ENCODE data around the gene NAPB. TPM values are rescaled to one million over a fixed set of nuclear protein-coding genes. Genes with fewer than 3 reads are reported as not detected.

Gene NAPB
- total and polyA plus RNA-seq, 2 of the 8 experiments (the other 6 are each of a cell fraction or from before 2014, with no cell fraction given) = 6.2 to 12.3 TPM

GRCh38 chr20:23441850-23442313, 20.6 kb upstream of the NAPB start:
- 34% methylated on average over 8 of the region's 8 CpGs; no CpG with 5 or more reads in 1 of the 2 experiments for WGBS, 2 experiments (ENCODE audit: extremely low coverage in 1 of 2, insufficient coverage in 1 of 2, insufficient read length in 1 of 2, insufficient replicate concordance in 2 of 2, low coverage in 1 of 2, low lambda C conversion rate in 2 of 2, missing lambda C conversion rate in 1 of 2)
- H3K79me2 ChIP-seq (ENCODE audit: control insufficient read depth in 1 of 2, insufficient read depth in 2 of 2, low read length in 2 of 2) = no peaks in the 10 kb centered on the region
- H4K91ac ChIP-seq (replicated peaks; ENCODE audit: insufficient read length, low read length) = no peak overlapping the region
- ChIA-PET CTCF (ENCODE audit: partially characterized antibody) (interaction anchor here (0.6 to 18.9 kb wide), 35 partner anchors 8 to 930 kb away, joined by 3 to 328 read pairs (median 4); partner anchors contain the start of genes CST11, CST3, CST9 and CST9L), POLR2A (ENCODE audit: partially characterized antibody) (interaction anchor here (1.5 to 1.8 kb wide), 2 partner anchors 20 to 39 kb away, joined by 3 to 4 read pairs; no protein-coding TSS in a partner anchor)
- H2BK5ac ChIP-seq (ENCODE audit: low read depth, low read length) = 0 out of 2 replicates have a peak overlapping the region, but pooled peaks have one; percentile 86
- peak overlapping the region; percentile 62; the same call in 1 of the 2 replicates for H2AFZ ChIP-seq (ENCODE audit: low read length)
- H3K9me3 ChIP-seq (ENCODE audit: insufficient read depth in 2 of 2, low read depth in 1 of 2, low read length in 1 of 2) = no peaks in the 10 kb centered on the region
- FAIRE-seq (peak; percentile 100), DNase-seq (ENCODE audit: low read depth in 1 of 2, low spot score in 2 of 2) (peak; percentile 88 to 93)
- H2AK5ac ChIP-seq (ENCODE audit: low read depth, low read length) = no peak overlapping the region
- H4K20me1 ChIP-seq (replicated peaks in 1 of 2; ENCODE audit: control insufficient read depth in 1 of 2, insufficient read depth in 2 of 2, low read length in 2 of 2) = no peaks in the 10 kb centered on the region
- H3K4me3 ChIP-seq (ENCODE audit: extremely low read depth in 1 of 4, insufficient read depth in 2 of 4, low read depth in 3 of 4, low read length in 4 of 4) = no peak overlapping the region
- H3K4me1 ChIP-seq (replicated peaks in 1 of 4; ENCODE audit: control insufficient read depth in 3 of 4, insufficient read depth in 4 of 4, low read length in 3 of 4) = no peaks in the 10 kb centered on the region; a peak in 1 of 7 replicates
- H3K56ac ChIP-seq (replicated peaks; ENCODE audit: insufficient read length, low read depth, low read length) = no peak overlapping the region
- H3K27me3 ChIP-seq (replicated peaks in 1 of 4; ENCODE audit: control insufficient read depth in 3 of 4, extremely low read depth in 1 of 4, insufficient read depth in 3 of 4, low read length in 3 of 4) = no peaks in the 10 kb centered on the region
- no peak overlapping the region for H2BK120ac ChIP-seq (replicated peaks; ENCODE audit: low read depth, low read length)
- no peak overlapping the region for H2BK12ac ChIP-seq (ENCODE audit: low read depth, low read length)
- no peak overlapping the region for H3K4ac ChIP-seq (replicated peaks; ENCODE audit: insufficient read length, low read depth, low read length)
- no peak overlapping the region for H4K5ac ChIP-seq (ENCODE audit: insufficient read length, low read depth, low read length)
- TF ChIP-seq, protein P1, sequence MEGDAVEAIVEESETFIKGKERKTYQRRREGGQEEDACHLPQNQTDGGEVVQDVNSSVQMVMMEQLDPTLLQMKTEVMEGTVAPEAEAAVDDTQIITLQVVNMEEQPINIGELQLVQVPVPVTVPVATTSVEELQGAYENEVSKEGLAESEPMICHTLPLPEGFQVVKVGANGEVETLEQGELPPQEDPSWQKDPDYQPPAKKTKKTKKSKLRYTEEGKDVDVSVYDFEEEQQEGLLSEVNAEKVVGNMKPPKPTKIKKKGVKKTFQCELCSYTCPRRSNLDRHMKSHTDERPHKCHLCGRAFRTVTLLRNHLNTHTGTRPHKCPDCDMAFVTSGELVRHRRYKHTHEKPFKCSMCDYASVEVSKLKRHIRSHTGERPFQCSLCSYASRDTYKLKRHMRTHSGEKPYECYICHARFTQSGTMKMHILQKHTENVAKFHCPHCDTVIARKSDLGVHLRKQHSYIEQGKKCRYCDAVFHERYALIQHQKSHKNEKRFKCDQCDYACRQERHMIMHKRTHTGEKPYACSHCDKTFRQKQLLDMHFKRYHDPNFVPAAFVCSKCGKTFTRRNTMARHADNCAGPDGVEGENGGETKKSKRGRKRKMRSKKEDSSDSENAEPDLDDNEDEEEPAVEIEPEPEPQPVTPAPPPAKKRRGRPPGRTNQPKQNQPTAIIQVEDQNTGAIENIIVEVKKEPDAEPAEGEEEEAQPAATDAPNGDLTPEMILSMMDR (IDR thresholded peaks at IDR 0.05; ENCODE audit: control extremely low read depth in 1 of 3, insufficient read depth in 1 of 3, low read depth in 1 of 3, low read length in 3 of 3) = peak; percentile 88 to 97 (median 88)
- TF ChIP-seq RAD21 (IDR thresholded peaks at IDR 0.05 in 1 of 2, conservative IDR thresholded peaks at IDR 0.05 in 1 of 2; ENCODE audit: low read depth in 2 of 2, low read length in 2 of 2) (peak; percentile 96 to 98), SP1 (IDR thresholded peaks at IDR 0.05; ENCODE audit: low read depth, low read length) (no peak), KDM1A (IDR thresholded peaks at IDR 0.05; ENCODE audit: borderline replicate concordance, low read length) (no peak), POU5F1 (IDR thresholded peaks at IDR 0.05; ENCODE audit: low read depth, low read length) (no peak), YY1 (IDR thresholded peaks at IDR 0.05; ENCODE audit: low read depth, low read length) (0 out of 2 replicates have a peak, but pooled peaks have one; percentile 32)
- TF ChIP-seq, protein P2, sequence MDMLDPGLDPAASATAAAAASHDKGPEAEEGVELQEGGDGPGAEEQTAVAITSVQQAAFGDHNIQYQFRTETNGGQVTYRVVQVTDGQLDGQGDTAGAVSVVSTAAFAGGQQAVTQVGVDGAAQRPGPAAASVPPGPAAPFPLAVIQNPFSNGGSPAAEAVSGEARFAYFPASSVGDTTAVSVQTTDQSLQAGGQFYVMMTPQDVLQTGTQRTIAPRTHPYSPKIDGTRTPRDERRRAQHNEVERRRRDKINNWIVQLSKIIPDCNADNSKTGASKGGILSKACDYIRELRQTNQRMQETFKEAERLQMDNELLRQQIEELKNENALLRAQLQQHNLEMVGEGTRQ (IDR thresholded peaks at IDR 0.05; ENCODE audit: low read length) = no peak
- TF ChIP-seq, protein P3, sequence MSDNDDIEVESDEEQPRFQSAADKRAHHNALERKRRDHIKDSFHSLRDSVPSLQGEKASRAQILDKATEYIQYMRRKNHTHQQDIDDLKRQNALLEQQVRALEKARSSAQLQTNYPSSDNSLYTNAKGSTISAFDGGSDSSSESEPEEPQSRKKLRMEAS (IDR thresholded peaks at IDR 0.05) = 0 out of 2 replicates have a peak, but pooled peaks have one; percentile 22
- H3K27ac ChIP-seq (ENCODE audit: low read depth, low read length) = no peak overlapping the region
- H3K9ac ChIP-seq (replicated peaks in 1 of 4; ENCODE audit: extremely low read depth in 1 of 4, low read depth in 3 of 4, low read length in 3 of 4) = no peak overlapping the region
- no peak overlapping the region for H3K4me2 ChIP-seq (ENCODE audit: insufficient read depth in 1 of 2, low read depth in 2 of 2, low read length in 2 of 2)
- H3K23me2 ChIP-seq (ENCODE audit: low read depth, low read length) = peaks cover 2% of the 10 kb centered on the region; the same call in 1 of the 2 replicates
- no peaks in the 10 kb centered on the region for H3K36me3 ChIP-seq (ENCODE audit: control insufficient read depth in 2 of 4, insufficient read depth in 4 of 4, low read length in 3 of 4)
- H3K23ac ChIP-seq (ENCODE audit: insufficient read length) = no peak overlapping the region
- no peaks in the 10 kb centered on the region for H3K79me1 ChIP-seq (ENCODE audit: low read depth, low read length)
- H2BK15ac ChIP-seq (ENCODE audit: low read length) = 0 out of 2 replicates have a peak overlapping the region, but pooled peaks have one; percentile 74
- H3K18ac ChIP-seq (ENCODE audit: extremely low read depth, low read length) = no peak overlapping the region
- H4K8ac ChIP-seq (ENCODE audit: extremely low read depth, insufficient read depth, low read length) = no peak overlapping the region
- H2BK20ac ChIP-seq (ENCODE audit: low read length) = 0 out of 2 replicates have a peak overlapping the region, but pooled peaks have one; percentile 4
- no peak overlapping the region for H3K14ac ChIP-seq (ENCODE audit: insufficient read length)
